Stimulated activated CD8-positive, alpha-beta memory T cell treated with anti-CD3 and anti-CD28 coated beads, Interleukin-4, amount 100 ng/mL, for 1 hour (primary cell): Measurements from ENCODE around the gene PEX14.

Experiments used
- DNase-seq, 2 donors: peaks; one replicate each; pipeline ENCODE4 v3.0.0-alpha.2; 2020; ENCODE audit warnings: low read depth in 2 of 2, low spot score in 1 of 2

The PEX14 gene

GRCh38 chr1:10662090-10662688 is 187.4 kb downstream of the PEX14 start:
- DNase-seq, result no peak

- no peak for DNase-seq
These were observed 188.3 kb downstream of the PEX14 start for GRCh38 chr1:10662824-10663677.

- no peak for DNase-seq
These were observed 188.9 kb downstream of the PEX14 start for GRCh38 chr1:10663678-10664035.

GRCh38 chr1:10664251-10664650 is 189.5 kb downstream of the PEX14 start:
- no peak for DNase-seq

GRCh38 chr1:10665226-10665625 is 190.5 kb downstream of the PEX14 start:
- DNase-seq, result no peak

- no peak for DNase-seq
These were observed 191.4 kb downstream of the PEX14 start for GRCh38 chr1:10665930-10666850.

GRCh38 chr1:10667861-10668761 is 193.4 kb downstream of the PEX14 start:
- no peak for DNase-seq

- DNase-seq, result no peak
These were observed 194.8 kb downstream of the PEX14 start for GRCh38 chr1:10669570-10669969.

GRCh38 chr1:10670190-10670589 is 195.4 kb downstream of the PEX14 start:
- no peak for DNase-seq

GRCh38 chr1:10671090-10671489 is 196.3 kb downstream of the PEX14 start:
- DNase-seq, result no peak

GRCh38 chr1:10671622-10672342 is 197.0 kb downstream of the PEX14 start:
- DNase-seq, result no peak

- DNase-seq, result no peak
These were observed 197.7 kb downstream of the PEX14 start for GRCh38 chr1:10672343-10673050.

GRCh38 chr1:10673109-10673711 is 198.5 kb downstream of the PEX14 start:
- DNase-seq, result no peak

GRCh38 chr1:10674222-10674621 is 199.5 kb downstream of the PEX14 start:
- no peak for DNase-seq

- no peak for DNase-seq
These were observed 200.2 kb downstream of the PEX14 start for GRCh38 chr1:10674700-10675609.

GRCh38 chr1:10675813-10676212 is 201.1 kb downstream of the PEX14 start:
- DNase-seq, result no peak

GRCh38 chr1:10676963-10677362 is 202.2 kb downstream of the PEX14 start:
- DNase-seq, result no peak
